Mucosa of rectum (tissue), 2 donors: ENCODE measurements around the gene SOCS7.

Source experiments
- H3K27ac ChIP-seq, 2 donors: one replicate each; pipeline ENCODE4 v1.7.0; 2013; ENCODE audit warnings: inconsistent platforms in 2 of 2, low read depth in 2 of 2, low read length in 2 of 2
- H3K27me3 ChIP-seq, 2 donors: one replicate each; pipeline ENCODE4 v1.7.0; 2013; ENCODE audit warnings: low read length in 2 of 2; ENCODE audit not compliant: control insufficient read depth in 2 of 2, insufficient read depth in 2 of 2
- H3K36me3 ChIP-seq, 2 donors: one replicate each; pipeline ENCODE4 v1.7.0; 2013; ENCODE audit warnings: low read length in 2 of 2; ENCODE audit not compliant: control insufficient read depth in 2 of 2, insufficient read depth in 2 of 2
- H3K4me1 ChIP-seq, 2 donors: one replicate each; pipeline ENCODE4 v1.7.0; 2013; ENCODE audit warnings: low read length in 2 of 2, mild to moderate bottlenecking in 1 of 2; ENCODE audit not compliant: control insufficient read depth in 2 of 2, insufficient read depth in 2 of 2
- H3K4me3 ChIP-seq, 2 donors: one replicate each; pipeline ENCODE4 v1.7.0; 2013; ENCODE audit warnings: low read length in 2 of 2
- H3K9ac ChIP-seq, 2 donors: one replicate each; pipeline ENCODE4 v1.7.0; 2013; ENCODE audit warnings: low read length in 2 of 2, low read depth in 1 of 2, mild to moderate bottlenecking in 1 of 2
- H3K9me3 ChIP-seq, 2 donors: one replicate each; pipeline ENCODE4 v1.7.0; 2013; ENCODE audit warnings: low read length in 2 of 2; ENCODE audit not compliant: control insufficient read depth in 2 of 2
- donor health status: healthy.
- donor health status: Normal muscosa, but diverticular disease.

SOCS7 gene

GRCh38 chr17:38450557-38451029, 98.9 kb downstream of the SOCS7 start:
- no peaks in the 10 kb centered on the region for H3K9me3 ChIP-seq
- peaks cover 0 to 3% of the 10 kb centered on the region in 2 donors for H3K4me1 ChIP-seq
- peaks cover 9 to 16% of the 10 kb centered on the region in 2 donors for H3K27me3 ChIP-seq
- H3K27ac ChIP-seq, result no peak overlapping the region
- H3K4me3 ChIP-seq, result no peak overlapping the region
- no peak overlapping the region for H3K9ac ChIP-seq
- no peaks in the 10 kb centered on the region for H3K36me3 ChIP-seq

- Histone ChIP-seq H3K27me3 (peaks cover 9 to 16% of the 10 kb centered on the region in 2 donors), H3K4me1 (peaks cover 0 to 3% of the 10 kb centered on the region in 2 donors), H3K4me3 (peak overlapping the region in 1 of 2 donors; percentile 20), H3K9me3 (no peaks in the 10 kb centered on the region), H3K27ac (peak overlapping the region; percentile 26 to 61), H3K36me3 (no peaks in the 10 kb centered on the region), H3K9ac (no peak overlapping the region)
Measured at GRCh38 chr17:38451030-38451839, 99.6 kb downstream of the SOCS7 start.

GRCh38 chr17:38451840-38452529, 100.3 kb downstream of the SOCS7 start:
- Histone ChIP-seq H3K4me3 (peak overlapping the region in 1 of 2 donors; percentile 20), H3K9ac (no peak overlapping the region), H3K4me1 (peaks cover 0 to 3% of the 10 kb centered on the region in 2 donors), H3K9me3 (no peaks in the 10 kb centered on the region), H3K36me3 (no peaks in the 10 kb centered on the region), H3K27ac (peak overlapping the region; percentile 26 to 61), H3K27me3 (peaks cover 9 to 16% of the 10 kb centered on the region in 2 donors)

DNA sequence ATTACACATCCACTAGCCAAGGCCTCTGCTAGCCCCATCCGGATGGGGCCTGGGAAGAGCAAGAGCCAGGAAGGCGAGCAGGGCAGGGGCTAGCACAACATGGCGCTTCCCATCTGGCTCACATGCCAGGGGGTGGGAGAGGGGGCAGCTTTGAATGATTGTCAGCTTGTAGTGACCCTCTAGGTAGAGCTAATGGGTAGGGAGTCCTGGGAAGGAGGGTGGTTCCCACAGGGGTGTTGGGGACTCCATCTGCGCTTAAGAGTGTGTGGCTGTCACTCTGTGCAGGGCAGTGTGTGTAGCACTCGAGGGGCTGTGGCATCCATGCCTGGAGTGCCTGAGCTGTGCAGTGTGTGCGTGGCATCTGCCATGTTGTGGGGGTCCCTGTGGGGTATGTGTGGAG, 101.1 kb downstream of the SOCS7 start:
- Histone ChIP-seq H3K36me3 (no peaks in the 10 kb centered on the region), H3K9me3 (no peaks in the 10 kb centered on the region), H3K4me3 (no peak overlapping the region), H3K27ac (peak overlapping the region in 1 of 2 donors; percentile 23), H3K27me3 (peaks cover 9 to 16% of the 10 kb centered on the region in 2 donors), H3K9ac (no peak overlapping the region), H3K4me1 (peaks cover 0 to 3% of the 10 kb centered on the region in 2 donors)

DNA sequence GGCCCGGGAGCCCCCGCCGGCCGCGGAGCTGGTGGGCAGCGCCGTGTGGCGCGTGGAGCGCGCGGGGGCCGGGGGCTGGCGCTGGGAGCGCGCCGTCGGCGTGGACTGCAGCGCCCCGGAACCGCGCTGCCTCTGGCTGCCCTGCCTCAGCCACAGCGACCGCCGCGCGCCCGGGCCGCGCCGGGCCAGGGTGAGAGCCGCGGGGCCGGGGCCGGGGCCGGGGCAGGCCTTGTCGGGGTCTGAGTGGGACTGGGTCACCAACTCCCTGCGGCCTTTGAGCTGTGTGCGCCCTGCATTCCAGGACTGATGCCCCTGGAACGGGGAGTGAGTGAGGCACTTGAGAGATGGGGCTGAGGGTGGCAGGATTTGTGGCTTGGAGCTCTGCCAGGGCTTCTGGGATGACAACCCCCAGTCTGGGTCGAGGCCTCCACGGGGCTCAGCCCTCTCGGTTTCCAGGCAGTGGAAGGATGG, 102.3 kb downstream of the SOCS7 start:
- Histone ChIP-seq H3K27me3 (peaks cover 9 to 16% of the 10 kb centered on the region in 2 donors), H3K4me3 (no peak overlapping the region), H3K9ac (peak overlapping the region in 1 of 2 donors; percentile 34), H3K27ac (no peak overlapping the region), H3K4me1 (peaks cover 0 to 3% of the 10 kb centered on the region in 2 donors), H3K9me3 (no peaks in the 10 kb centered on the region), H3K36me3 (no peaks in the 10 kb centered on the region)

DNA sequence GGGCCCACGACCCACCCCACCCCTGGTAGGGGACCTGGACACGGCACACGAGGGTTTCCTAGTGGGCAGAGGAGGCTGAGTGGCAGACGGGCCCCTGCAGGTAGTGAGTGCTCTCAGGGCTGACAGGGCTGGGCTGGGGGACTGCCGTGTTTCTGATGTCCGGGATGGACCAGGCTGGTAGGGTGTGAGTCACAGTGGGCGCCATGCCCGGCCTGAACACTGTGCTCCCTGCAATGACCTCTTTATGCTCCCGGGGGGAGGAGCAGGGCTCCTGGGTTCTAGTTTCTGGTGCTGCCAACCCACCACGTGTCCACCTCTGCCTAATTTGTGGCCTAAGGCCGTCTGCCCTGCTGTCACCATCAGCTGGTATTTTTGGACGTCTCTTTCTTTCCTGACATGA, 102.9 kb downstream of the SOCS7 start:
- Histone ChIP-seq H3K9ac (no peak overlapping the region), H3K27ac (no peak overlapping the region), H3K36me3 (no peaks in the 10 kb centered on the region), H3K4me3 (no peak overlapping the region), H3K9me3 (no peaks in the 10 kb centered on the region), H3K27me3 (peaks cover 9 to 16% of the 10 kb centered on the region in 2 donors), H3K4me1 (peaks cover 0 to 3% of the 10 kb centered on the region in 2 donors)
